GM19328 (cell line): Measurements from ENCODE around the gene MYOZ1.
"Not testable (repeated sequence)": the region's sequence is repeated elsewhere in the genome, so short reads cannot be mapped to it uniquely, and the experiment has no call there.

ENCODE experiments used
- ATAC-seq: cut with Tn5 transposase; IDR thresholded peaks from one replicate; pipeline ENCODE4 v1.9.1; 2021; ENCODE audit warnings: mild to moderate bottlenecking, moderate library complexity; ENCODE audit not compliant: unreplicated experiment

The MYOZ1 gene, protein sequence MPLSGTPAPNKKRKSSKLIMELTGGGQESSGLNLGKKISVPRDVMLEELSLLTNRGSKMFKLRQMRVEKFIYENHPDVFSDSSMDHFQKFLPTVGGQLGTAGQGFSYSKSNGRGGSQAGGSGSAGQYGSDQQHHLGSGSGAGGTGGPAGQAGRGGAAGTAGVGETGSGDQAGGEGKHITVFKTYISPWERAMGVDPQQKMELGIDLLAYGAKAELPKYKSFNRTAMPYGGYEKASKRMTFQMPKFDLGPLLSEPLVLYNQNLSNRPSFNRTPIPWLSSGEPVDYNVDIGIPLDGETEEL

DNA sequence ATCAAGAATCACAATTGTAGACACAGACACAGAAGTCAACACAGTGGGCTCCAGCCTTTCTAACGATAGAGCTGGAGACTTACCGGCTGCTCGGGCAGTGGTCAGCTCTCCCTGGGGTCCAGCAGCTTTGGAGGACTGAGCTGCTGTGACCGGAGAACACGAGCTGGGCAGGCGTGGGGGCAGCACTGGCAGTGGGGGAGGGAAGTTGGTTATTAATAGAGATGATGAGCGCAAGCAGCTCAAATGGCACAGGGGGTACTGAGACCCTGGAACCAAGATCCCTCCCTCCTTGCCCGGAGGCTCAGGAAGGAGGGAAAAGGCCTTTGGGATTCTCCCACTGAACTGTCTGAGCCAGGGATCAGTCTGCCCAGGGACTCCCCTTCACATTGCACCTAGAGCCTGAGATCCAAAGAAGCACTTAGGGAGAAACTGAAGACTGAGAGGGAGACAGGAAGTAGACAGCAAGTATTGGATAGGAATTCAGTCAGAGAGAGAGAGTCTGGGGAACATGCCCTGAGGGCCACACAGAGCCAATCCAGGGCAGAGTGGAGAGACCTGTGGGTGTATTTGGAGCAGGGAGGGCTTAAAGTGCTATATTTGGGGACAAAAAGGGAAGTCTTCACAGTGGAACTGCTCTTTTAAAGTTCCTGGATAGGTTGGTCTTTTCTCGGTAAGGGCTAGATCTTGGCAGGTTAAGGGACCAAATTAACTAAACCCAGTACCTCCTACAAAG, at the start of gene MYOZ1:
MYOZ1 (minus strand) TSS at position 147 of the 733 bp plus-strand sequence. CDS start 1,457 bp downstream, outside the sequence.
- ATAC-seq = no peak

DNA sequence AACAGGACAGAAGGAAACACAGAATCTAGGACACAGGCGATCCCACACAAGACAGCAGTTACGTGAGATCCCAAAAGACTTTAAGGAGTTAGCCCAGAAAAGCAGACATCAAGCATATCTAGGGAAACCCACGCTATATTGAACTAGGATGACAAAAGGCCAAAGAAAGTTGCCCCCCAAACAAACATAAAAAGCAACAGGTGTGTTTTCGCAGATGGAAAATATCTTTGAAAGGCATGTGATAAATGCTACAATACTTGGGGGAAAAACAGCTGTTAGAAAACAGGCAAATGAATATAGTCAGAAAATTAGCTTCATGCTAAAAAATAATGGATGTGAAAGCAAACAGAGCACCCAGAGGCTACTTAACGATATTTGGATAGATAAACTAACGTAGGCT, 49.5 kb upstream of the MYOZ1 start:
- not testable (repeated sequence) for ATAC-seq

DNA sequence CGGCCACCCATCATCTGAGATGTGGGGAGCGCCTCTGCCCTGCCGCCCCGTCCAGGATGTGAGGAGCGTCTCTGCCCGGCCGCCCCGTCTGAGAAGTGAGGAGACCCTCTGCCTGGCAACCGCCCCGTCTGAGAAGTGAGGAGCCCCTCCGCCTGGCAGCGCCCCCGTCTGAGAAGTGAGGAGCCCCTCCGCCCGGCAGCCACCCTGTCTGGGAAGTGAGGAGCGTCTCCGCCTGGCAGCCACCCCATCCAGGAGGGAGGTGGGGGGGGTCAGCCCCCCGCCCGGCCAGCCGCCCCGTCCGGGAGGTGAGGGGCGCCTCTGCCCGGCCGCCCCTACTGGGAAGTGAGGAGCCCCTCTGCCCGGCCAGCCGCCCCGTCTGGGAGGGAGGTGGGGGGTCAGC, 48.3 kb upstream of the MYOZ1 start:
- ATAC-seq = not testable (repeated sequence)

DNA sequence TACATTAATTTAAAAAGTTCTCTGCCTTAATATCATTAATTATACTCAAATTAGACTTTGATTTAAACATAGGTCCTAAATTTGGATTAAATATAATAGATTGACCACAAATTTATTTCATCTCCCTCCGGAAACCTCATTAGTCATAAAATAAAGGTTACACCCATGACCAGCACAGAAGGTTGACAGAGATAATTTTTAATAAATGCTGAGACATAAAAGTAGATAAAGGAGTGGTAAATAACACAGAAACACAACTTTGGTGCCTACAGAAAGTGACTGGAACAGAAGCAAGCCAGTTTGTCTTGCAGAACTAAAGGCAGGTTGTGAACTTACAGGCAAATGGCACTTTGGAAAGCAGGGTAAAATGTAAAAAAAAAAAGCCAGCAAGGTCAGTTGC, 46.4 kb upstream of the MYOZ1 start:
- not testable (repeated sequence) for ATAC-seq

DNA sequence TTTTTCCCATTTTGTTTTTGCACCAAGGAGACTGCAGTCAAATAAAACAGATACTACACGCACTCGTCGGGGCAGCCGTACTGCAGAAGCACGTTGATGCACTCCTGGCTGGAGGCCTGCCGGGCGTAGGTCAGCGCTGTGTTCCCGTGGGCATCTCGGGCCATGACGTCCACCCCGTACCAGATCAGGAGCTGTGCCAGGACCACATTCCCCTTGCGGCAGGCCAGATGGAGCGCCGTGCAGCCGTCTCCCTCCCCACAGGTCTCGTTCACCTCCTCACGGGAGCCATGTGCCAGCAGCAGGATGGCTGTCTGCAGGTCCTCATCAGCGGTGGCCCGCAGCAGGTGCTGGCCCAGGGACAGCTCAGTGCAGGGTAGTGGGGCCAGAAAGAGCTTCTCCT, 33.3 kb upstream of the MYOZ1 start:
- ATAC-seq = not testable (repeated sequence)

DNA sequence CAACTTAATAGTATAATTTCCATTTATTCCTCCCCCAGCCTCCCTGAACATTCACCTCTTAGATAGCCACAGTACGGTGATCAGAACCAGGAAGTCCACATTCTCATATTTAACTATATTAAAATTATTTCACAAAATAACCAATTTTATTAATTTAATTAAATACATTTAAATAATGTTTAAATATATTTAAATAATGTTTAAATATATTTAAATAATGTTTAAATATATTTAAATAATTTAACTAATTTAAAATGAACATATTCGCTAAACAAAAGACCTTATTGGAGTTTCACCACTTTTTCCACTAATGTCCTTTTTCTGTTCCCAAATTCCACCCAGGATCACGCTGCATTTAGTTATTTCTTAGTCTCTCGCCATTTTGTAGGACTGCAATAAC, 27.1 kb upstream of the MYOZ1 start:
- ATAC-seq = not testable (repeated sequence)

DNA sequence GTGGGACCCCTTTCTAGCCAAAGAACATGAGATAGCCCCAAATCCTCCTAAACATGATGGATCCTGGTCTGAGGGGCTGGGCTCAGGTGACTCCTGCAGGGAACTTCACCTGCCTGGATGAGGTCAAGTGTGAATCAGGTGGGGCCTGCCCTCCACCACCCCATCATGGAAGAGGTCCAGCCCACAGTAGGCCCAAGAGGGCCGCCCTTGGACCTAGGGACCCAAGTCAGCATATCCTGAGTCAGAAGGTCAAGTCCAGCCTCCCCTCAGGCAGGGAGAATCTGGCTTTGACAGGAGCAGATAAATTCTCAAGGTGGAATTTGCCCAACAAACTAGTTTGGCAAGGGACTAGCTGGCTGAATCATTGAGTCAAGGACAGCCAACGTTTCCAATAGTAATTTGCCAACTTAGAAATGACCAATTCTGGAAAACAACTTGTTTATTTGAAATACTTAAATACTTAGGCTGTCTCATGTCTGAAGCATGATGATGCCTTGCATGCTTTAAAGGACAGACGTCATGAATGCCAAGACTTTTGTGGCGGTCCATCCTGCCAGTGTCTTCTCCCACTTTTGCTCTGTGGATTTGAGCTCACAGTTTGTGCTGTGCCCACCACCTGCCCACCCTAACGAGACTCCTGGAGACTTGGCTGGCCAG, 25.0 kb upstream of the MYOZ1 start:
- ATAC-seq = not testable (repeated sequence)

DNA sequence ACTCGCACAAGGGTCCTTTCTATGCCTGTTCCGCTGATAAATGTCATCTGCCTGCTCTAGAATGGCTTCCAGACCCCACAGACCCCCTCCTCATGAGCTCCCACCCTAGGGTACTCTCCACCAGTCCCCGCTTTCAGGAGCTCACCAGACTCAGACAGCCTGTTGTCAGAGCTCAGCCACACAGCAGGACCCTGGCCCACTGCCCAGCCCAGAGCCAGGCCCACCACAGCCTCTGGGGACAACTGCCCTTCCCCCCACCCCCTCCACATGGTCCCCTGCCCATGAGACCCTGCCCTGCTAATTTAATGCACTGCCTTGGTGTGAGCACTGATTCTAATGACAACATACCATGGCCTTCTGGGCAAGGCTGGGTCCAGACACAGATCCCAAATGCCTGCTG, 24.3 kb upstream of the MYOZ1 start:
- not testable (repeated sequence) for ATAC-seq

DNA sequence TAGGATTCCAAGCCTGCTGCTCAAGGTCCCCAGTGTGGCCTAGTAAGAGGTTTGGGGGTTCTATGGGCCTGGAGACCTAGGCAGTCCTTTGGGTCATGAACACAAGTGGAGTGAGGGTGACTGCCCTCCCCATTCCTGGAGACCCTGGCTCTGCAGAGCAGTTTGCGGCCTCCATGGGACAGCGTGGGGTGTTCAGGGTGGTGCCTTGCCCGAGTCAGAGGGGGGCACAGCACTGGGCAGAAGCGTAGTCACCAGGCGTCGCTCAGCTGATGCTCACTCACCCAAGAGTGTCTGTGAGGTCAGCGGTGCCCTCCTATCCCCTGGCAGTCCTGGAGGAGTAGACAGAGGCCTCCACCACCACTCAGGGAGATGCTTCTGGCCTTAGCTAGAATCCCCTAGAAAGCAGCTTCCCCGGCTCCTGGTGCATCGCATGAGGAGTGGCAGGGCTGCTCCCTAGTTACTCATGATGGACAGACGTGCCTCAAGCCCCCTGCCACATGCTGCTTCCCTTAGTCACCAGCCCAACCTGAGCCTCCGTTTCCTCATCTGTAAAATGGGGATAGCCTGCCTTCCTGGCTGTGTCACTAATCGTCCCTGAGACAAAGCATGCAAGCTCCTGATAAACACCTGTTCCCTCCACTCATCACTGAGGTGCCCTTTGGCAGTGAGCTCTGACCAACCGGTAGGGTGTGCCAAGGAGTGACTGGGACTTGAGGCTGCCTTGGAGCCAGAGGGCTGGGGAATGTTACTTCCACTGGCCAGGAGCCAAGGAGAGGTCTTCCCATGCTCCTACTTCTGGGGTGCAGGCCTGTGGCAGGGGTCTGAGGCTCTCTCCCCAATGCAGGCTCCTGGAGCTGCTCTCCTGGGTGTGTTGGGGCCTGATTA, 23.1 kb upstream of the MYOZ1 start:
- not testable (repeated sequence) for ATAC-seq

DNA sequence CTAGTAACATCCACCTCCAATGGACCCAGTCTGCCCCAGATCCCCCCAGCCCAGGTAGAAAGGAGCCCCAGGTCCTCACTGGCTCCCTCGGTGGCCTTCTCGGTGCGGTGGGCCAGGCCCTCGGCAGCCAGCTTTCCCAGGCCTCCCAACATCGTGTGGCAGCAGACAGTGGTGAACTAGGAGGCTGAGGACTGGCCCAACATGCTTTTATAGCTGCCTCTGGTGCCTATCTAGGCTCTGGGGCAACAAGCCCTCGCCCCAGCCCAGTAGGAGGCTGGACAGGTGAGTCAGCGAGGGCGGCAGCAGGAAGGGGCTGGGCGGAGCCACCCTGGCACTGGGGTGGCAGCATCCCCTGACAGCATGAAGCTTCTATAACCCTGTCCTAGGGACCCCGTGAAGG, 22.3 kb upstream of the MYOZ1 start:
- ATAC-seq = not testable (repeated sequence)

DNA sequence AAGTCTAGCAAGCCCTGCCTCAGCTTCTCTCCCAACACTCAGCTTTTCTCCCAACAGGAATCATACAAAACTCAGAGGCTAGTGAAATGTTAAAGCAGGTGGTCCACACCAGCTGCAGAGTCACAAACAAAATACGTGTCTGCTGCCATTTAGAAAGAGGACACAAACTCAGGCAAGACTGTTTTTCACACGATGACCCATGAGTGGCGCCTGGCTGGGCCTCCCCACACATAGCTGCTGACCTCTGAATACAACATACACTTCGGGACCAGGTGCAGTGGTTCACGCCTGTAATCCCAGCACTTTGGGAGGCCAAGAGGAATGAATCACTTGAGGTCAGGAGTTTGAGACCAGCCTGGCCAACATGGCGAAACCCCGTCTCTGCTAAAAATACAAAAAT, 21.4 kb upstream of the MYOZ1 start:
- not testable (repeated sequence) for ATAC-seq

DNA sequence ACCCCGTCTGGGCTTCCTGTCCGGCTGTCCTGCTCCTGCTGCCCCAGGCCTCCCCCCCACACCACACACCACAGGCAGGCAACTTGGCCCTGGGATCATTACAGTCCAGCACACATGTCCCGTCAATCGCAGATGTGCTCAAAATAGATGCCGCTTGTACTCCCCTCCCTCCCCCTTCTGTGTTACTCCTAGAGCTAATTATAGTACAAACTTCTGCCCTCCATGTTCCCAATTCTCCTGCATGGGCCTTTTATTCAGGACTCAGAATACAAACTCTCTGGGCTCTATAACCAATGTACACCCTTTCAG, 14.7 kb upstream of the MYOZ1 start, which contains the start of gene SYNPO2L:
SYNPO2L (minus strand) TSS at position 40 of the 309 bp plus-strand sequence. CDS start 107 bp downstream, outside the sequence.
- ATAC-seq = no peak

DNA sequence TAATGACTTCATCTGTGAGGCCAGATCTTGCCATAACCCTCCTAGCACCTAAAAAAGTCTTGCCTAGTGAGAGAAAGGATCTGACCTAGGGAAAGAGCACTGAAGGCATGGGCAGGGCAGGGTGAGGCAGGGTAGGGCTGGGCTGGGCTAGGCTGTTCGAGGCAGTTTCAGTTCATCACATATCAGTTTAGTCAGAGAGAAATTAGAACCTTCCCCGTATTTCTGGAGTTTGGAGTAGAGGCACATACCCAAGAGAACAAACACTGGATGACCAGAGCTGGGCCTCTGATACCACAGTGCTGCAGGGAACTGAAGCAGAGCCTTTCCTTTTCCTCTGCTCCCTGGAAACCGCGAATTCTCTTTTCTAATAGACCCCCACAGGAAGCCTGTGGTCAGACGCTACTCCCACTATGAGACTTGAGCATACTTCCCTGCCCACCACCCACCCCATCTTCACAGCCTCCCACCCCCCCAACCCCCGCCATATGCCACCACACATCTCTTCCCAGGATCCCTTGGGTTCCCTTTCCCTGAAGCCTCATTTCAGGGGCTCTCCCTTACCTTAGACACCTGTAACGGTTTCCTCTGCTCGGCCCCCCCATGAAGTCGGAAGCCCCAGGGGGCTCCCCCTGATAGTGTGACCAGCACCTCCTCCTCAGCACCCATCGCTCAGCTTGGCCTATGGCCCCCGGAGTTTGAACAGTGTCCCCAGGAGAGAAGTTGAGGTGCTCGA, 14.1 kb upstream of the MYOZ1 start:
- ATAC-seq = no peak

DNA sequence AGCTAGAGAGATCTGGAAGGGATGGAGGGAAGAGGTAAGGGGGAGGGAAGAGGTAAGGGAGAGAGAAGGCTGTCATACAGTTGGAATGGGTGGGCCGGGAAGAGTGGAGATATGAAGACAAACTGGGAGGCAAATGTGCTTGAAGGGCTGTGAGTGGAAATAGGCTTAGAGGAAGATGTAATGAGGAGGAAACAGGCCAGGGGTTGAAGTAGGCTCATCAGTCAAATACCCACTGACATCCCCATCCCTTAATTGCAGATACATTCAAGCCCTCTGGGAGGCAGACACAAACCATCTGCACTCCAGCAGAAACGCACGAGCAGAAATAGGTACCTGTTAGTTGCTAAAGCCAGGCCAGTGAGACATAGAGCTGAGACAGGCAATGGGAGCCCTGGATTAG, 12.4 kb upstream of the MYOZ1 start:
- no peak for ATAC-seq

DNA sequence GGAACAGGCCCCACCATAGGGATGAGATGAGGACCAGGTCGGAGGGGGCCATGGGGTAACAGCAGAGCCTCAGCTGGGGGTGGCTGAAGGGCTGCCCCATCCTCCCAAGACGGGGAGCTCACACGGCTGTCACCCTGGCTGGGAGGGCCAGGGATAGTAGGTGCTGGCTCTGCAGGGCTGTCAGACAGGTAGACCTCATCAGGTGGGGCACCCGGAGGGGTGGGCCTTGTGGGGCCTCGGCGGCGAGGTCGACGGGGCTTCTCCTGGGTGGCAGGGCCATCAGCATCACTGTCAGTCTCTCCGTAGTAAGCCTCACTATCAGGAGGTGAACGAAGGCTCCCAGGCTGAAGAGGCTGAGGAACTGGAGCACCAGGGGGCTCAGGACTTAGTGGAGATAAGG, 11.9 kb upstream of the MYOZ1 start:
- ATAC-seq = no peak

DNA sequence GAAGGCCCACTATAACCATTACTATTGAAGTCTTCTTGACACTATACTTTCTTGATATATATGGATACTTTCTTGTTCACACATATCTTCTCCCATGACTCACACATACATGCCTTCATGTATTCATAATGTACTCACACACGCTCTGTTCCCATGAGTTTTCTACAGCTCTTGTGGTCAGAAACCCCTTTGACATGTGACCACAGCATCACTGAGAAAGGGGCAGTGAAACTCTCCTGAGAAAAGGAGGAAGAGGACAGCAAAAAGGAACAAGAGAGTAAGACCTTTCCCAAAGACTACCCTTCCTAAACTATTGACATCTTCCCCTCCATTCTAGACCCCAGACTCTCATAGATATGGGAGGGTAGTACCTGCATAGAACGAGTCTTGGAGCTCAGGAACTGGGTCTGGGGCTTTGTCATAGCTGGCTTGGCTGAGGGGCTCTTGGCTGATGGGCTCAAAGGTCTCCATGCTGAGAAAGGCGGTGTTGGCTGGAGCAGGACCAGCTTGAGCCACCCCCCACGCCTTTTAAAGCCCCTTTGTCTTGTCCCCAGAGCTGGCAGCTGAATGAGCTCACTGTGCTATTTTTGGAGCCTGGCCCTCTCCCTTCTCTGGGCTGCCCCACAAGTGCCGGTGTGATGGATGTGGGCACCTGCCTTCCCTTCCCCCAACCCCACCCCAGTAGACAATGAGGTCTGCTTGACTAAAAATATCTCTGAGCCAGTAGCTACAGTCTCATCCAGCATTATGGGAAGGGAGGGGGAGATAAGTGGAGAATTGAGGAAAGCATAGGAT, 9.5 kb upstream of the MYOZ1 start:
- no peak for ATAC-seq

DNA sequence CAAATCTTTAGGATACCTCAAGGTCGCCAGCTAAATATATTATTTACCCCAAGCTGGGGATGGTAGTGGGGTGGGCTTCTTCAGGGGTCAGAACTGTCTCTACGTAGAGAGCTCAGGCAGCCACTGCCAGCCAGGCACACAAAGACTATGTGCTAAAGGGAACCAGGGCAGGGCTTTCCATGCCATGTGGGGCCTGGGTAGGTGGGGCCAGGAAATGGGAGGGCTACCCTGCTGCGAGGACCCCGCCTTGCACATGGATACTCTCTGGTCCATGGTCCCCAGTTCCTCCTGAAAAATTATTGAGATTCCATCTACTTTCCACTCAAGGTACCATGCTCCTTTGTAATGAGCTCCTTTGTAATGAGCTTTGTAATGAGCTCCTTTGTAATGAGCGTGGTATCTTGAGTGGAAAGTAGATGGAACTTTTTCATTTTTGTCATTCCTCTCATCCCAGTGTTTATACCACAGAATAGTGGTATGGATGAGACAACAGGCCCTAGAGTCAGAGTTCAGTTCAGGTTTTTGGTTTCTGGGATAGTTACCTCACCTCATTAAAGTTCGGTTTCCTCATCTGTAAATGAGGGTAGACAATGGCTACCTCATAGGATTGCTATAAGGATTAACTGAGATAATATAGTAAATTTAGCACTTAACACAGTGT, 8.7 kb upstream of the MYOZ1 start:
- ATAC-seq = no peak

DNA sequence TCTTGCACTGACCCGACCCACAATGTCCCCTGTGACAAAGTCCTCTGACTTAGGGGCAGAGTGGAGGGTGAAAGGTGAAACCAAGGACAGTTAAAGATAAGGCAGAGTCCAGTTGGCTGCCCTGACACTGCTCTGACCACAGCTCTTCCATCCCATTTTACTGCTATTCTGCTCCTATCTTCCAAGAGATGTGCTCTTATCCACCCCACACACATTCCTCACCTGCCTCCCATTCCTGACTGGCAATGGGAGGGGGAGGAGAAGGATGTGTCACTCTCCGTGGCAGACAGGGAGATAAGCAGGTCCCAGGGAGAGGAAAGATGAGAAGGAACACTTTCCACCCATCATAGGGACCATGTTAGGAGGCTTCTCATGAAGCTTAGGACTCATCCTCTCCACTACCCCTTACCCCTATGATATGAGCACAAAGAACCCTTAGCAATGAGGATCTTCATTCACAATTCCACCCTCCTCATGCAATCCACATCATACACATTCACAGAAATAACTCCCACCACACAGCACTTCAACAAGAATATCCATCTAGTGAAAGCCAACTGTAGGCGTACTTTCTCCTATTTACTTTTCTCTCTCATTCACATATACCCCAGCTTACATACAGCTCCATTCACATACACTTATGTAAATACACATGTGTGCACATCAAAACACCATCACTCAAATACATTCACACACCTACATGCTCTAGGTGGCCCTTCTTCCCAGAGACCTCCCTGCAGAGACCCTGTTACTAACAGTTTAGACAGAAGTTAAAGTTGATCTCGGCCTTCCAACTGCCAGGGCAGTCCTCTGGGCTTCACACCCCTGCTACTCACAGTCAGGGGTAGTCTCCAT, 7.9 kb upstream of the MYOZ1 start:
- no peak for ATAC-seq
